HG02973 (cell line): ENCODE results near the gene TMEM61.
A peak's percentile ranks its signal among the peaks of the same experiment; 100 is the strongest.
"Not testable (repeated sequence)": the region's sequence is repeated elsewhere in the genome, so short reads cannot be mapped to it uniquely, and the experiment has no call there.

Experiments
- ATAC-seq: cut with Tn5 transposase; IDR thresholded peaks from one replicate; pipeline ENCODE4 v1.9.1; 2021; ENCODE audit warnings: moderate library complexity; ENCODE audit not compliant: unreplicated experiment

The TMEM61 gene

GRCh38 chr1:54959241-54959640 lies 21.2 kb upstream of the TMEM61 start:
- ATAC-seq = no peak

- no peak for ATAC-seq
Measured at GRCh38 chr1:54962612-54963395, 17.6 kb upstream of the TMEM61 start.

GRCh38 chr1:54963829-54964228 lies 16.6 kb upstream of the TMEM61 start:
- not testable (repeated sequence) for ATAC-seq

GRCh38 chr1:54965624-54966340 lies 14.6 kb upstream of the TMEM61 start:
- peak; percentile 96 for ATAC-seq

GRCh38 chr1:54967372-54967771 lies 13.1 kb upstream of the TMEM61 start:
- ATAC-seq = no peak

GRCh38 chr1:54968551-54968950 lies 11.9 kb upstream of the TMEM61 start:
- ATAC-seq = no peak

- ATAC-seq = no peak
Measured at GRCh38 chr1:54969879-54970278, 10.5 kb upstream of the TMEM61 start.

GRCh38 chr1:54970901-54971300 lies 9.5 kb upstream of the TMEM61 start:
- ATAC-seq = no peak

GRCh38 chr1:54971317-54971791 lies 9.1 kb upstream of the TMEM61 start:
- ATAC-seq = peak; percentile 87

GRCh38 chr1:54972436-54972835 lies 8.0 kb upstream of the TMEM61 start:
- ATAC-seq = no peak

- no peak for ATAC-seq
Measured at GRCh38 chr1:54973205-54973921, 7.1 kb upstream of the TMEM61 start.

GRCh38 chr1:54975356-54976108 lies 4.9 kb upstream of the TMEM61 start:
- no peak for ATAC-seq

GRCh38 chr1:54976747-54977146 lies 3.7 kb upstream of the TMEM61 start:
- no peak for ATAC-seq

- no peak for ATAC-seq
Measured at GRCh38 chr1:54977533-54978297, 2.7 kb upstream of the TMEM61 start.

- ATAC-seq = no peak
Measured at GRCh38 chr1:54978528-54979326, 1.7 kb upstream of the TMEM61 start.

GRCh38 chr1:54979327-54979891 lies 1.0 kb upstream of the TMEM61 start:
- no peak for ATAC-seq

GRCh38 chr1:54980046-54980527 lies 341 bp upstream of the TMEM61 start:
- no peak for ATAC-seq

- no peak for ATAC-seq
Measured at GRCh38 chr1:54981466-54981865, 1.0 kb downstream of the TMEM61 start.

GRCh38 chr1:54982739-54983138 lies 2.3 kb downstream of the TMEM61 start:
- ATAC-seq = no peak
